ENCODE results near the gene KCNJ14.

DNA sequence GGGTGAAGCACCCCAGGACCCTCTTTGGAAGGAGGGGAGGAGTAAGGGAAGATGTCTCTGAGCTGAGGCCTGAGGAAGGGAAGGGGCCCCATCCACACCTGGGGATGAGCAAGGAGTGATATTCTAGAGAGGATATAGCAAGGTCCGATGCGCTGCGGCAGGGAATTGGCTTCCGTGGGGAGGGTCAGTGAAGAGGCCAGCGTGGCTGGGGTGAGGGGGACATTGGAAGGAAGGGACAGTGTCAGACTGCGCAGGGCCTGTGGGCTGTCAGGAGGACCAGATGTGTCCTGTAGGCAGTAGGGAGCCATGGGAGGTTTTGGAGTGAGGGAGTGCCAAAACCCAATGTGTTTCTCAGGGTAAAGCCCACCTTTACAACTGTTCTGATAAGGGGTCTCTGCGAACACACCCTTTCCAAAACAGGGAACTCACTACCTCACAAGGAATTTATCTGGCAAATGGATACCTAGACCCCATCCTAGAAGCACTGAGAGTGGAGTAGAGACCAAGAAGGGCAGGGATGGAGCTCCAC, 52.6 kb downstream of the KCNJ14 start:
- TF ChIP-seq, protein P1, sequence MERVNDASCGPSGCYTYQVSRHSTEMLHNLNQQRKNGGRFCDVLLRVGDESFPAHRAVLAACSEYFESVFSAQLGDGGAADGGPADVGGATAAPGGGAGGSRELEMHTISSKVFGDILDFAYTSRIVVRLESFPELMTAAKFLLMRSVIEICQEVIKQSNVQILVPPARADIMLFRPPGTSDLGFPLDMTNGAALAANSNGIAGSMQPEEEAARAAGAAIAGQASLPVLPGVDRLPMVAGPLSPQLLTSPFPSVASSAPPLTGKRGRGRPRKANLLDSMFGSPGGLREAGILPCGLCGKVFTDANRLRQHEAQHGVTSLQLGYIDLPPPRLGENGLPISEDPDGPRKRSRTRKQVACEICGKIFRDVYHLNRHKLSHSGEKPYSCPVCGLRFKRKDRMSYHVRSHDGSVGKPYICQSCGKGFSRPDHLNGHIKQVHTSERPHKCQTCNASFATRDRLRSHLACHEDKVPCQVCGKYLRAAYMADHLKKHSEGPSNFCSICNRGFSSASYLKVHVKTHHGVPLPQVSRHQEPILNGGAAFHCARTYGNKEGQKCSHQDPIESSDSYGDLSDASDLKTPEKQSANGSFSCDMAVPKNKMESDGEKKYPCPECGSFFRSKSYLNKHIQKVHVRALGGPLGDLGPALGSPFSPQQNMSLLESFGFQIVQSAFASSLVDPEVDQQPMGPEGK (CRISPR knock-in tag; IDR thresholded peaks at IDR 0.05; ENCODE audit: borderline replicate concordance), result no peak
- TF ChIP-seq TOX (CRISPR knock-in tag; IDR thresholded peaks at IDR 0.05; ENCODE audit: borderline replicate concordance) (no peak), ZNF8 (CRISPR knock-in tag; IDR thresholded peaks at IDR 0.05) (no peak), BACH2 (CRISPR knock-in tag; IDR thresholded peaks at IDR 0.05; ENCODE audit: borderline replicate concordance) (no peak), SNAI2 (CRISPR knock-in tag; IDR thresholded peaks at IDR 0.05) (no peak), ZC3H10 (CRISPR knock-in tag; IDR thresholded peaks at IDR 0.05) (no peak), ZFP30 (CRISPR knock-in tag; IDR thresholded peaks at IDR 0.05) (no peak), ZFP3 (CRISPR knock-in tag; IDR thresholded peaks at IDR 0.05) (no peak), OSR1 (CRISPR knock-in tag; IDR thresholded peaks at IDR 0.05) (no peak)
